ENCODE measurements around the gene MAU2.

- no peak for TF ChIP-seq EZH2phosphoT487 (IDR thresholded peaks at IDR 0.05; ENCODE audit: low read depth)
- TF ChIP-seq CTCF (IDR thresholded peaks at IDR 0.05; ENCODE audit: low read depth, low read length): no peak
Measured at GRCh38 chr19:19285686-19286085, 34.9 kb upstream of the MAU2 start.

Data from OCI-LY3 (cell line).